IMR-90 (cell line): ENCODE measurements around the gene MROH2B. TPM values are rescaled to one million over a fixed set of nuclear protein-coding genes. Genes with fewer than 3 reads are reported as not detected.

ENCODE experiments used
- ATAC-seq: fragments of 200-7000 bp; cut with Tn5 transposase; 2 replicates; pipeline ENCODE4 v1.9.1; 2020; ENCODE audit warnings: low read depth, mild to moderate bottlenecking, moderate library complexity
- BruUV-seq: library from RNA; stranded (reverse); fragments of 400-500 nt; replicated peaks from 2 replicates; lab custom pipeline; 2021; lab: Mats Ljungman, UMichigan
- CTCF ChIA-PET: fragments of 300-600 bp; formaldehyde crosslinking; extraction: SDS; loops from one replicate; lab custom pipeline; 2021; ENCODE audit warnings: antibody characterized with exemption; lab: Yijun Ruan, JAX
- POLR2A ChIA-PET: fragments of 300-600 bp; sonication (Branson Sonifier 250); formaldehyde crosslinking; loops from one replicate; lab custom pipeline; 2022; ENCODE audit warnings: antibody characterized with exemption; ENCODE audit not compliant: unreplicated experiment; lab: Charles Lee
- DNase-seq: peaks from one replicate; pipeline ENCODE4 v3.0.0; 2013
- H2AFZ ChIP-seq: replicated peaks from 2 replicates; pipeline ENCODE3; 2013; ENCODE audit warnings: low read length, mild to moderate bottlenecking; ENCODE audit not compliant: poor library complexity
- H2AK5ac ChIP-seq: 2 replicates; pipeline ENCODE4 v1.6.1; 2013; ENCODE audit warnings: low read depth, low read length, inconsistent platforms
- H2AK9ac ChIP-seq: replicated peaks from 2 replicates; pipeline ENCODE3; 2013; ENCODE audit warnings: mild to moderate bottlenecking, low read depth, low read length, moderate library complexity; ENCODE audit not compliant: poor library complexity
- H2BK120ac ChIP-seq: 2 replicates; pipeline ENCODE4 v1.6.1; 2013; ENCODE audit warnings: low read depth, low read length, inconsistent platforms
- H2BK15ac ChIP-seq: 3 replicates; pipeline ENCODE4 v1.6.1; 2013; ENCODE audit warnings: low read depth, low read length, inconsistent platforms
- H2BK20ac ChIP-seq: 2 replicates; pipeline ENCODE4 v1.6.1; 2013; ENCODE audit warnings: low read depth, mild to moderate bottlenecking, inconsistent platforms, low read length, moderate library complexity
- H2BK5ac ChIP-seq: 2 replicates; pipeline ENCODE4 v1.6.1; 2013; ENCODE audit warnings: mild to moderate bottlenecking, low read depth, low read length, inconsistent platforms; ENCODE audit not compliant: poor library complexity, severe bottlenecking
- H3K14ac ChIP-seq: replicated peaks from 2 replicates; pipeline ENCODE4 v1.6.1; 2013; ENCODE audit warnings: low read depth, low read length, inconsistent platforms
- H3K18ac ChIP-seq: 2 replicates; pipeline ENCODE4 v1.6.1; 2013; ENCODE audit warnings: low read depth, low read length, control low read depth
- H3K23ac ChIP-seq: 2 replicates; pipeline ENCODE4 v1.6.1; 2013; ENCODE audit warnings: low read depth, low read length, inconsistent platforms
- H3K27ac ChIP-seq: 2 replicates; pipeline ENCODE4 v1.5.1; 2013; ENCODE audit warnings: mild to moderate bottlenecking, control low read depth, low read length; ENCODE audit not compliant: insufficient read depth
- H3K27me3 ChIP-seq: 2 replicates; pipeline ENCODE4 v1.6.1; 2013; ENCODE audit warnings: low read length; ENCODE audit not compliant: control insufficient read depth, insufficient read depth
- H3K36me3 ChIP-seq: 2 replicates; pipeline ENCODE4 v1.6.1; 2013; ENCODE audit warnings: low read length, mixed read lengths; ENCODE audit not compliant: control insufficient read depth, insufficient read depth
- H3K4ac ChIP-seq: 2 replicates; pipeline ENCODE4 v1.6.1; 2013; ENCODE audit warnings: low read depth, low read length, inconsistent platforms
- H3K4me1 ChIP-seq: 2 replicates; pipeline ENCODE4 v1.6.1; 2013; ENCODE audit warnings: low read length, mixed read lengths; ENCODE audit not compliant: control insufficient read depth, insufficient read depth
- H3K4me2 ChIP-seq: 2 replicates; pipeline ENCODE4 v1.6.1; 2013; ENCODE audit warnings: low read depth, mild to moderate bottlenecking, control low read depth, low read length, moderate library complexity
- H3K4me3 ChIP-seq: 2 replicates; pipeline ENCODE4 v1.5.1; 2013; ENCODE audit warnings: low read depth, mild to moderate bottlenecking, control low read depth, low read length, moderate library complexity; ENCODE audit not compliant: insufficient read depth
- H3K56ac ChIP-seq: 2 replicates; pipeline ENCODE4 v1.6.1; 2013; ENCODE audit warnings: low read length, inconsistent platforms; ENCODE audit not compliant: insufficient read depth; ENCODE audit errors: extremely low read depth
- H3K79me1 ChIP-seq, 2 experiments: 2 replicates each; pipeline ENCODE4 v1.6.1; 2013; ENCODE audit warnings: low read length in 2 of 2, inconsistent platforms in 1 of 2, low read depth in 1 of 2
- H3K9ac ChIP-seq: 2 replicates; pipeline ENCODE4 v1.6.1; 2013; ENCODE audit warnings: low read depth, low read length, control low read depth
- H3K9me1 ChIP-seq: 2 replicates; pipeline ENCODE4 v1.6.1; 2013; ENCODE audit warnings: low read length, inconsistent platforms; ENCODE audit not compliant: insufficient read depth
- H3K9me3 ChIP-seq: 2 replicates; pipeline ENCODE4 v1.6.1; 2013; ENCODE audit warnings: low read length; ENCODE audit not compliant: control insufficient read depth, insufficient read depth
- H4K20me1 ChIP-seq: 2 replicates; pipeline ENCODE4 v1.6.1; 2013; ENCODE audit warnings: low read length, inconsistent platforms; ENCODE audit not compliant: insufficient read depth
- H4K5ac ChIP-seq: 2 replicates; pipeline ENCODE4 v1.6.1; 2013; ENCODE audit warnings: mild to moderate bottlenecking, low read depth, low read length, control low read depth
- H4K8ac ChIP-seq, 2 experiments: 2 replicates each; pipeline ENCODE4 v1.6.1; 2013; ENCODE audit warnings: low read depth in 2 of 2, low read length in 2 of 2, control low read depth in 1 of 2, inconsistent platforms in 1 of 2
- H4K91ac ChIP-seq: 2 replicates; pipeline ENCODE4 v1.6.1; 2013; ENCODE audit warnings: low read depth, low read length, inconsistent platforms; ENCODE audit not compliant: insufficient read depth
- CTCF ChIP-seq: conservative IDR thresholded peaks from 2 replicates; pipeline ENCODE4 v1.5.1; 2012; ENCODE audit warnings: mild to moderate bottlenecking, low read depth, low read length, improper control_type of control experiment
- NFE2L2 ChIP-seq: fragments of 150-350 bp; IDR thresholded peaks from 2 replicates; pipeline ENCODE4 v1.6.1; 2016; ENCODE audit warnings: low read depth, mild to moderate bottlenecking, low read length
- RCOR1 ChIP-seq: IDR thresholded peaks from 2 replicates; pipeline ENCODE4 v1.6.1; 2012; ENCODE audit warnings: mild to moderate bottlenecking, low read length, improper control_type of control experiment; ENCODE audit not compliant: insufficient replicate concordance
- USF2 ChIP-seq: fragments of 150-350 bp; IDR thresholded peaks from 2 replicates; pipeline ENCODE4 v1.6.1; 2017; ENCODE audit warnings: mild to moderate bottlenecking, antibody characterized with exemption, low read length, low read depth
- dilution Hi-C: fragments of 300-500 bp; cut with HindIII; formaldehyde crosslinking; loops from one replicate; pipeline ENCODE4 v1.14.3; 2018; ENCODE audit warnings: low sequenced_read_pairs; ENCODE audit not compliant: unreplicated experiment
- in situ Hi-C: fragments of 300-500 bp; cut with MboI; formaldehyde crosslinking; loops from 3 replicates; pipeline ENCODE4 v1.14.3; 2019; ENCODE audit warnings: low sequenced_read_pairs, inconsistent platforms, mixed read lengths
- intact Hi-C: fragments of 100-400 bp; cut with micrococcal nuclease; formaldehyde crosslinking; loops from 2 replicates; pipeline ENCODE4 v1.10.0; 2022
- polyA plus RNA-seq, 3 experiments: library from polyadenylated mRNA; depleted of rRNA; stranded (reverse); fragments of >200 nt; gene quantifications; 2 replicates each; pipeline ENCODE4 v1.2.3, GENCODE V29; 2012; ENCODE audit warnings: low replicate concordance in 1 of 3
- total RNA-seq: library from RNA; depleted of rRNA; stranded (reverse); fragments of >200 nt; gene quantifications from 2 replicates; pipeline ENCODE4 v1.2.3, GENCODE V29; 2012

The MROH2B gene
- total and polyA plus RNA-seq, 2 of the 4 experiments (the other 2 are of a cell fraction) = not detected

GRCh38 chr5:41109186-41109585, 38.0 kb upstream of the MROH2B start:
- peak overlapping the region; percentile 81; the same call in 1 of the 2 replicates for H4K91ac ChIP-seq
- TF ChIP-seq USF2 = no peak
- TF ChIP-seq CTCF = no peak
- TF ChIP-seq RCOR1 = no peak
- TF ChIP-seq NFE2L2 = no peak

More at GRCh38 chr5:41109186-41109585, 38.0 kb upstream of the MROH2B start:
- Histone ChIP-seq H2BK20ac (peak overlapping the region; percentile 95), H3K4ac (peak overlapping the region; percentile 86; the same call in 1 of the 2 replicates), H3K9ac (no peak overlapping the region), H4K20me1 (no peaks in the 10 kb centered on the region), H3K4me1 (peaks cover 22% of the 10 kb centered on the region), H3K4me2 (peak overlapping the region; percentile 10; the same call in 1 of the 2 replicates), H3K79me1 (peaks cover 0 to 6% of the 10 kb centered on the region in 2 experiments; a peak in 1 of 4 replicates), H3K9me3 (peaks cover 2% of the 10 kb centered on the region), H2AFZ (no peak overlapping the region), H3K23ac (peak overlapping the region; percentile 86; the same call in 1 of the 2 replicates), H2AK9ac (no peak overlapping the region), H3K56ac (peak overlapping the region; percentile 46; the same call in 1 of the 2 replicates), H4K5ac (peak overlapping the region; percentile 74; the same call in 1 of the 2 replicates), H3K36me3 (no peaks in the 10 kb centered on the region), H4K8ac (peak overlapping the region in 1 of 2 experiments; percentile 66; a peak in 2 of 4 replicates), H2BK15ac (no peak overlapping the region), H3K27ac (no peak overlapping the region), H3K18ac (peak overlapping the region; percentile 30; the same call in 1 of the 2 replicates), H3K14ac (peak overlapping the region; percentile 86; the same call in 1 of the 2 replicates), H3K27me3 (no peaks in the 10 kb centered on the region), H2AK5ac (no peak overlapping the region), H2BK120ac (peak overlapping the region; percentile 93), H3K9me1 (peaks cover 8% of the 10 kb centered on the region), H3K4me3 (no peak overlapping the region), H2BK5ac (peak overlapping the region; percentile 97)
- DNase-seq (peak; percentile 78), ATAC-seq (peak; percentile 68)
- POLR2A ChIA-PET = interaction anchor here (0.6 kb wide), 1 partner anchor 130 kb away, joined by 4 read pairs; no protein-coding TSS in a partner anchor
- no TSS peak for BruUV-seq
- in situ Hi-C loops (no loop called here), intact Hi-C loops (no loop called here), dilution Hi-C loops (no loop called here)
- CTCF ChIA-PET = interaction anchor here (0.6 kb wide), 1 partner anchor 509 kb away, joined by 3 read pairs; no protein-coding TSS in a partner anchor
